Measurements from ENCODE around the gene ETF1.

Gene ETF1

GRCh38 chr5:138468133-138468965 lies 74.7 kb downstream of the ETF1 start:
- Histone ChIP-seq H3K36me3 (ENCODE audit: control insufficient read depth, insufficient read depth, low read length) (no peaks in the 10 kb centered on the region), H3K4me3 (replicated peaks; ENCODE audit: low read depth, low read length) (no peak overlapping the region), H3K27me3 (replicated peaks; ENCODE audit: control insufficient read depth, insufficient read depth, low read length) (no peaks in the 10 kb centered on the region; the same call in 1 of the 2 replicates)
- TF ChIP-seq, protein P1, sequence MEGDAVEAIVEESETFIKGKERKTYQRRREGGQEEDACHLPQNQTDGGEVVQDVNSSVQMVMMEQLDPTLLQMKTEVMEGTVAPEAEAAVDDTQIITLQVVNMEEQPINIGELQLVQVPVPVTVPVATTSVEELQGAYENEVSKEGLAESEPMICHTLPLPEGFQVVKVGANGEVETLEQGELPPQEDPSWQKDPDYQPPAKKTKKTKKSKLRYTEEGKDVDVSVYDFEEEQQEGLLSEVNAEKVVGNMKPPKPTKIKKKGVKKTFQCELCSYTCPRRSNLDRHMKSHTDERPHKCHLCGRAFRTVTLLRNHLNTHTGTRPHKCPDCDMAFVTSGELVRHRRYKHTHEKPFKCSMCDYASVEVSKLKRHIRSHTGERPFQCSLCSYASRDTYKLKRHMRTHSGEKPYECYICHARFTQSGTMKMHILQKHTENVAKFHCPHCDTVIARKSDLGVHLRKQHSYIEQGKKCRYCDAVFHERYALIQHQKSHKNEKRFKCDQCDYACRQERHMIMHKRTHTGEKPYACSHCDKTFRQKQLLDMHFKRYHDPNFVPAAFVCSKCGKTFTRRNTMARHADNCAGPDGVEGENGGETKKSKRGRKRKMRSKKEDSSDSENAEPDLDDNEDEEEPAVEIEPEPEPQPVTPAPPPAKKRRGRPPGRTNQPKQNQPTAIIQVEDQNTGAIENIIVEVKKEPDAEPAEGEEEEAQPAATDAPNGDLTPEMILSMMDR (IDR thresholded peaks at IDR 0.05; ENCODE audit: insufficient read depth, low read length, poor library complexity, severe bottlenecking), result no peak
- no peak for DNase-seq (ENCODE audit: extremely low read depth, insufficient read length)

- TF ChIP-seq, protein P1 (IDR thresholded peaks at IDR 0.05; ENCODE audit: insufficient read depth, low read length, poor library complexity, severe bottlenecking), result no peak
- H3K36me3 ChIP-seq (ENCODE audit: control insufficient read depth, insufficient read depth, low read length), result no peaks in the 10 kb centered on the region
- H3K4me3 ChIP-seq (replicated peaks; ENCODE audit: low read depth, low read length), result no peak overlapping the region
- no peaks in the 10 kb centered on the region; the same call in 1 of the 2 replicates for H3K27me3 ChIP-seq (replicated peaks; ENCODE audit: control insufficient read depth, insufficient read depth, low read length)
- DNase-seq (ENCODE audit: extremely low read depth, insufficient read length), result no peak
Measured at GRCh38 chr5:138467711-138468132, 75.3 kb downstream of the ETF1 start.

DNA sequence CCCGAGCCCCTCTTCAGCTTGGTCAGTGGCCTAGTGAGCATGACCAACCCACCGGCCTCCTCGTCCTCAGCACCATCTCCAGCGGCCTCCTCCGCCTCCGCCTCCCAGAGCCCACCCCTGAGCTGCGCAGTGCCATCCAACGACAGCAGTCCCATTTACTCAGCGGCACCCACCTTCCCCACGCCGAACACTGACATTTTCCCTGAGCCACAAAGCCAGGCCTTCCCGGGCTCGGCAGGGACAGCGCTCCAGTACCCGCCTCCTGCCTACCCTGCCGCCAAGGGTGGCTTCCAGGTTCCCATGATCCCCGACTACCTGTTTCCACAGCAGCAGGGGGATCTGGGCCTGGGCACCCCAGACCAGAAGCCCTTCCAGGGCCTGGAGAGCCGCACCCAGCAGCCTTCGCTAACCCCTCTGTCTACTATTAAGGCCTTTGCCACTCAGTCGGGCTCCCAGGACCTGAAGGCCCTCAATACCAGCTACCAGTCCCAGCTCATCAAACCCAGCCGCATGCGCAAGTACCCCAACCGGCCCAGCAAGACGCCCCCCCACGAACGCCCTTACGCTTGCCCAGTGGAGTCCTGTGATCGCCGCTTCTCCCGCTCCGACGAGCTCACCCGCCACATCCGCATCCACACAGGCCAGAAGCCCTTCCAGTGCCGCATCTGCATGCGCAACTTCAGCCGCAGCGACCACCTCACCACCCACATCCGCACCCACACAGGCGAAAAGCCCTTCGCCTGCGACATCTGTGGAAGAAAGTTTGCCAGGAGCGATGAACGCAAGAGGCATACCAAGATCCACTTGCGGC lies 75.9 kb downstream of the ETF1 start:
- DNase-seq (ENCODE audit: extremely low read depth, insufficient read length), result peak; percentile 38
- TF ChIP-seq, protein P1 (IDR thresholded peaks at IDR 0.05; ENCODE audit: insufficient read depth, low read length, poor library complexity, severe bottlenecking), result no peak
- H3K4me3 ChIP-seq (replicated peaks; ENCODE audit: low read depth, low read length), result no peak overlapping the region
- H3K27me3 ChIP-seq (replicated peaks; ENCODE audit: control insufficient read depth, insufficient read depth, low read length), result no peaks in the 10 kb centered on the region; the same call in 1 of the 2 replicates
- no peaks in the 10 kb centered on the region for H3K36me3 ChIP-seq (ENCODE audit: control insufficient read depth, insufficient read depth, low read length)

GRCh38 chr5:138466125-138466899 lies 76.7 kb downstream of the ETF1 start:
- Histone ChIP-seq H3K27me3 (replicated peaks; ENCODE audit: control insufficient read depth, insufficient read depth, low read length) (no peaks in the 10 kb centered on the region; the same call in 1 of the 2 replicates), H3K36me3 (ENCODE audit: control insufficient read depth, insufficient read depth, low read length) (no peaks in the 10 kb centered on the region), H3K4me3 (replicated peaks; ENCODE audit: low read depth, low read length) (peak overlapping the region; percentile 66)
- TF ChIP-seq, protein P1 (IDR thresholded peaks at IDR 0.05; ENCODE audit: insufficient read depth, low read length, poor library complexity, severe bottlenecking), result no peak
- peak; percentile 34 for DNase-seq (ENCODE audit: extremely low read depth, insufficient read length)

- TF ChIP-seq, protein P1 (IDR thresholded peaks at IDR 0.05; ENCODE audit: insufficient read depth, low read length, poor library complexity, severe bottlenecking), result no peak
- H3K4me3 ChIP-seq (replicated peaks; ENCODE audit: low read depth, low read length), result peak within 1 kb of the TSS; percentile 66
- peak; percentile 93 for DNase-seq (ENCODE audit: extremely low read depth, insufficient read length)
- H3K36me3 ChIP-seq (ENCODE audit: control insufficient read depth, insufficient read depth, low read length), result no peaks in the 10 kb centered on the region
- H3K27me3 ChIP-seq (replicated peaks; ENCODE audit: control insufficient read depth, insufficient read depth, low read length), result no peaks in the 10 kb centered on the region; the same call in 1 of the 2 replicates
Measured at GRCh38 chr5:138465261-138466124, 77.5 kb downstream of the ETF1 start, which contains the start of gene EGR1. Gene EGR1 (plus strand): TSS chr5:138465479. CDS start chr5:138465762, 283 bp downstream.
